Activated CD8-positive, alpha-beta T cell treated with anti-CD3 and anti-CD28 coated beads for 36 hours (primary cell): ENCODE results near the gene RSPH6A. TPM values are rescaled to one million over a fixed set of nuclear protein-coding genes. Genes with fewer than 3 reads are reported as not detected.

Experiments used
- ATAC-seq: fragments of 200-7000 bp; cut with Tn5 transposase; one replicate; pipeline ENCODE4 v1.10.0; 2021; ENCODE audit warnings: mild to moderate bottlenecking, moderate library complexity
- CTCF ChIA-PET: fragments of 350-600 bp; sonication (Branson Sonifier 250); formaldehyde crosslinking; loops from one replicate; lab custom pipeline; 2021; ENCODE audit warnings: antibody characterized with exemption; lab: Charles Lee
- POLR2A ChIA-PET: fragments of 350-600 bp; sonication (Branson Sonifier 250); formaldehyde crosslinking; loops from one replicate; lab custom pipeline; 2021; ENCODE audit warnings: antibody characterized with exemption; lab: Charles Lee
- DNase-seq: peaks from one replicate; pipeline ENCODE4 v3.0.0-alpha.2; 2020
- H3K27ac Mint-ChIP-seq: one replicate; pipeline ENCODE4 v1.8.0; 2021; ENCODE audit warnings: mild to moderate bottlenecking, mixed read lengths
- H3K27me3 Mint-ChIP-seq: one replicate; pipeline ENCODE4 v1.8.0; 2021; ENCODE audit warnings: mixed read lengths
- H3K36me3 Mint-ChIP-seq: one replicate; pipeline ENCODE4 v1.8.0; 2021; ENCODE audit warnings: low read depth, mixed read lengths
- H3K4me1 Mint-ChIP-seq: one replicate; pipeline ENCODE4 v1.8.0; 2021; ENCODE audit warnings: low read depth, mixed read lengths
- H3K4me3 Mint-ChIP-seq: one replicate; pipeline ENCODE4 v1.8.0; 2021; ENCODE audit warnings: mild to moderate bottlenecking, moderate library complexity, mixed read lengths
- H3K9me3 Mint-ChIP-seq: one replicate; pipeline ENCODE4 v1.8.0; 2021; ENCODE audit warnings: mixed read lengths
- CTCF ChIP-seq: fragments of 200-600 bp; IDR thresholded peaks from one replicate; pipeline ENCODE4 v1.8.0; 2022; ENCODE audit warnings: antibody characterized with exemption, mild to moderate bottlenecking
- intact Hi-C: fragments of 100-400 bp; cut with micrococcal nuclease; formaldehyde crosslinking; loops from one replicate; pipeline ENCODE4 v1.10.0; 2022
- total RNA-seq, 2 experiments: library from RNA; stranded (reverse); gene quantifications; one replicate each; pipeline ENCODE4 v1.2.3, GENCODE V29; 2021

RSPH6A gene
- total RNA-seq, 2 experiments from 2014 or later: 0.41 to 0.63 TPM

- no peak for TF ChIP-seq CTCF
- Mint-ChIP-seq H3K27me3 (no peaks in the 10 kb centered on the region), H3K4me1 (no peaks in the 10 kb centered on the region), H3K27ac (no peak overlapping the region), H3K36me3 (peaks cover 31% of the 10 kb centered on the region), H3K4me3 (no peak overlapping the region), H3K9me3 (no peaks in the 10 kb centered on the region)
- intact Hi-C loops: no loop called here
- no peak for ATAC-seq
- CTCF ChIA-PET: interaction anchor here (1.0 to 1.7 kb wide), 3 partner anchors 9 to 59 kb away, joined by 3 to 7 read pairs (median 4); no protein-coding TSS in a partner anchor
- POLR2A ChIA-PET: interaction anchor here (0.8 to 0.9 kb wide), 2 partner anchors 8 to 9 kb away, joined by 3 read pairs; partner anchors contain the start of gene RSPH6A
- DNase-seq: no peak
Observed at GRCh38 chr19:45823182-45823581, 8.1 kb upstream of the RSPH6A start.

- H3K27ac Mint-ChIP-seq: no peak overlapping the region
- CTCF ChIA-PET: interaction anchor here (1.0 to 1.7 kb wide), 3 partner anchors 9 to 59 kb away, joined by 3 to 7 read pairs (median 4); no protein-coding TSS in a partner anchor
- POLR2A ChIA-PET: no interaction called here
- TF ChIP-seq CTCF: no peak
- no peaks in the 10 kb centered on the region for H3K4me1 Mint-ChIP-seq
- H3K27me3 Mint-ChIP-seq: no peaks in the 10 kb centered on the region
- no peaks in the 10 kb centered on the region for H3K9me3 Mint-ChIP-seq
- ATAC-seq: no peak
- DNase-seq: no peak
- H3K36me3 Mint-ChIP-seq: peaks cover 28% of the 10 kb centered on the region
- H3K4me3 Mint-ChIP-seq: no peak overlapping the region
- intact Hi-C loops: no loop called here
Observed at GRCh38 chr19:45822716-45823115, 7.6 kb upstream of the RSPH6A start.

DNA sequence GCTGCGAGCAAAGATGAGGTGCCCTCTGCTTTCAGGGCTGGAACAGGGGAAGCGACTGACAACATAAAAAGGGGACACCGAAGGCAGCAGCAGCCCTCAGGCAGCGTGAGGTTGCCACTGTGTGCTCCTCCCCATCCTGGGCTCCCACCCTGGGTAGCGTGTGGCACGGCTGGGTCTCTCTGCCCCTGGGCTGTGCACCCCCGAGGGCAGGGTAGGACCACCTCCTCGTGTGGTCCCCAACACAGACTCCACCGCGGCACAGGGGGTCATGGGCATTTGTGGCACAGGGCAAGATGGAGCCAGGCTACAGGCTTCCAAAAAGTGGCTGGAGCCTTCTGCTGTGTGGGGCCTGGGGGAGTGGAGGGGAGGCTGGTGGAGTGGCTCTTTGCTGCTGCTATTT is 6.5 kb upstream of the RSPH6A start:
- peaks cover 22% of the 10 kb centered on the region for H3K36me3 Mint-ChIP-seq
- CTCF ChIA-PET: no interaction called here

DNA sequence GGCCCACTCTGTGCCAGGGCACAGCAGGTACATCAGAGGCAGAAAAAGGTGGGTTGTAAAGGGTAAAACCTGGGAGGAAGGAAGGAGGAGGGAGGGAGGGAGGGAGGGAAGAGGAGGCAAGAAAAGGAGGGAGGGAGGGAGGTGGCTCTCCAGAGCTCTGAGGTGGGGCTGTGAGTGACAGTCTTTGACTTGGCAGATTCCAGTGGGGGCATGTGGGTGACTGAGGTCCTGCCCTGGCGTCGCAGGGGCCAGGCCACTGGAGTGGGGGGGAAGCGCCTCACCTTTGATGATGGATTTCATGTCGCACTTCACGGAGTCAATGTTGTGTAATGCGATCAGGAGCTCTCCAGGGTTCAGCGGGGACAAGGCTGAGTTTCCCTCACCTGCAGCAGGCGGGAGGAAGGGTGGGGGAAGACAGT is 6.0 kb upstream of the RSPH6A start:
- H3K27me3 Mint-ChIP-seq: no peaks in the 10 kb centered on the region
- ChIA-PET POLR2A (no interaction called here), CTCF (no interaction called here)
- H3K4me3 Mint-ChIP-seq: no peak overlapping the region
- peaks cover 2% of the 10 kb centered on the region for H3K4me1 Mint-ChIP-seq
- intact Hi-C loops: no loop called here
- peaks cover 20% of the 10 kb centered on the region for H3K36me3 Mint-ChIP-seq
- DNase-seq (no peak), ATAC-seq (no peak)
- H3K27ac Mint-ChIP-seq: no peak overlapping the region
- H3K9me3 Mint-ChIP-seq: no peaks in the 10 kb centered on the region
- TF ChIP-seq CTCF: no peak

More for the DNA sequence above, 6.5 kb upstream of the RSPH6A start:
- intact Hi-C loops: no loop called here
- no peak overlapping the region for H3K27ac Mint-ChIP-seq
- H3K4me3 Mint-ChIP-seq: no peak overlapping the region
- POLR2A ChIA-PET: no interaction called here
- no peak for ATAC-seq
- no peak for DNase-seq
- H3K4me1 Mint-ChIP-seq: peaks cover 2% of the 10 kb centered on the region
- TF ChIP-seq CTCF: no peak
- no peaks in the 10 kb centered on the region for H3K27me3 Mint-ChIP-seq
- H3K9me3 Mint-ChIP-seq: no peaks in the 10 kb centered on the region

- POLR2A ChIA-PET: no interaction called here
- DNase-seq (no peak), ATAC-seq (no peak)
- no peaks in the 10 kb centered on the region for H3K9me3 Mint-ChIP-seq
- peaks cover 19% of the 10 kb centered on the region for H3K36me3 Mint-ChIP-seq
- no peak for TF ChIP-seq CTCF
- no peaks in the 10 kb centered on the region for H3K27me3 Mint-ChIP-seq
- CTCF ChIA-PET: interaction anchor here (1.2 to 1.3 kb wide), 2 partner anchors 21 to 65 kb away, joined by 3 to 5 read pairs; no protein-coding TSS in a partner anchor
- peaks cover 2% of the 10 kb centered on the region for H3K4me1 Mint-ChIP-seq
- no peak overlapping the region for H3K4me3 Mint-ChIP-seq
- intact Hi-C loops: no loop called here
- H3K27ac Mint-ChIP-seq: peak overlapping the region; percentile 43
Observed at GRCh38 chr19:45820413-45821102, 5.5 kb upstream of the RSPH6A start.
